HepG2 (cell line): ENCODE measurements around the gene AGXT.

ENCODE experiments used
- CTCF ChIP-seq: sonication (generic); formaldehyde crosslinking; IDR thresholded peaks from 2 replicates; pipeline ENCODE4 v1.5.0; 2020; ENCODE audit warnings: mild to moderate bottlenecking, missing genetic modification reagents, moderate library complexity
- EZH2 ChIP-seq: conservative IDR thresholded peaks from 2 replicates; pipeline ENCODE4 v1.6.1; 2012; ENCODE audit warnings: mild to moderate bottlenecking, low read depth, low read length, moderate library complexity
- FOXC1 ChIP-seq: sonication (generic); formaldehyde crosslinking; IDR thresholded peaks from 2 replicates; pipeline ENCODE4 v1.8.0; 2022; ENCODE audit warnings: mild to moderate bottlenecking, missing genetic modification reagents, borderline replicate concordance
- YEATS4 ChIP-seq: sonication (generic); formaldehyde crosslinking; IDR thresholded peaks from 2 replicates; pipeline ENCODE4 v1.4.0; 2020; ENCODE audit warnings: missing genetic modification reagents, borderline replicate concordance
- ZNF317 ChIP-seq: sonication (generic); formaldehyde crosslinking; IDR thresholded peaks from 2 replicates; pipeline ENCODE4 v1.5.0; 2020; ENCODE audit warnings: mild to moderate bottlenecking, missing genetic modification reagents
- ZNF687 ChIP-seq: sonication (generic); formaldehyde crosslinking; IDR thresholded peaks from 2 replicates; pipeline ENCODE4 v1.5.1; 2020; ENCODE audit warnings: mild to moderate bottlenecking, missing genetic modification reagents, moderate library complexity

- no peak for TF ChIP-seq ZNF317 (CRISPR knock-in tag)
- no peak for TF ChIP-seq YEATS4 (CRISPR knock-in tag)
- no peak; the same call in 1 of the 2 replicates for TF ChIP-seq FOXC1 (CRISPR knock-in tag)
- no peak for TF ChIP-seq ZNF687
- TF ChIP-seq EZH2, result no peak
- no peak for TF ChIP-seq CTCF (CRISPR knock-in tag)
Measured at GRCh38 chr2:240912878-240913809, 44.5 kb downstream of the AGXT start.
